ENCODE results near the gene CD82. TPM values are rescaled to one million over a fixed set of nuclear protein-coding genes. Genes with fewer than 3 reads are reported as not detected.
A peak's percentile ranks its signal among the peaks of the same experiment; 100 is the strongest.

The CD82 gene
- total and polyA plus RNA-seq, 2 of the 8 experiments (the other 6 are each of a cell fraction or from before 2014, with no cell fraction given): 7.9 to 10.3 TPM

GRCh38 chr11:44570411-44571155 is 5.1 kb downstream of the CD82 start:
- Histone ChIP-seq H3K4ac (replicated peaks; ENCODE audit: insufficient read length, low read depth, low read length) (no peak overlapping the region), H3K27ac (ENCODE audit: low read depth, low read length) (no peak overlapping the region), H4K20me1 (replicated peaks in 1 of 2; ENCODE audit: control insufficient read depth in 1 of 2, insufficient read depth in 2 of 2, low read length in 2 of 2) (peaks cover 0 to 2% of the 10 kb centered on the region in 2 experiments), H2BK15ac (ENCODE audit: low read length) (0 out of 2 replicates have a peak overlapping the region, but pooled peaks have one; percentile 31), H3K4me2 (ENCODE audit: insufficient read depth in 1 of 2, low read depth in 2 of 2, low read length in 2 of 2) (no peak overlapping the region), H4K5ac (ENCODE audit: insufficient read length, low read depth, low read length) (no peak overlapping the region), H3K9ac (replicated peaks in 1 of 4; ENCODE audit: extremely low read depth in 1 of 4, low read depth in 3 of 4, low read length in 3 of 4) (no peak overlapping the region), H3K27me3 (replicated peaks in 1 of 4; ENCODE audit: control insufficient read depth in 3 of 4, extremely low read depth in 1 of 4, insufficient read depth in 3 of 4, low read length in 3 of 4) (peaks cover 0 to 13% (median 6%) of the 10 kb centered on the region in 4 experiments; a peak in 6 of 7 replicates), H3K4me3 (ENCODE audit: extremely low read depth in 1 of 4, insufficient read depth in 2 of 4, low read depth in 3 of 4, low read length in 4 of 4) (no peak overlapping the region), H2BK20ac (ENCODE audit: low read length) (no peak overlapping the region), H4K8ac (ENCODE audit: extremely low read depth, insufficient read depth, low read length) (no peak overlapping the region; the same call in 1 of the 2 replicates), H3K4me1 (replicated peaks in 1 of 4; ENCODE audit: control insufficient read depth in 3 of 4, insufficient read depth in 4 of 4, low read length in 3 of 4) (peaks cover 0 to 11% (median 5%) of the 10 kb centered on the region in 4 experiments; a peak in 5 of 7 replicates), H3K23ac (ENCODE audit: insufficient read length) (no peak overlapping the region), H3K23me2 (ENCODE audit: low read depth, low read length) (peaks cover 3% of the 10 kb centered on the region), H3K79me1 (ENCODE audit: low read depth, low read length) (no peaks in the 10 kb centered on the region), H2BK120ac (replicated peaks; ENCODE audit: low read depth, low read length) (no peak overlapping the region), H3K79me2 (ENCODE audit: control insufficient read depth in 1 of 2, insufficient read depth in 2 of 2, low read length in 2 of 2) (no peaks in the 10 kb centered on the region), H3K56ac (replicated peaks; ENCODE audit: insufficient read length, low read depth, low read length) (no peak overlapping the region), H3K14ac (ENCODE audit: insufficient read length) (no peak overlapping the region), H2BK5ac (ENCODE audit: low read depth, low read length) (no peak overlapping the region), H3K36me3 (ENCODE audit: control insufficient read depth in 2 of 4, insufficient read depth in 4 of 4, low read length in 3 of 4) (no peaks in the 10 kb centered on the region), H3K9me3 (ENCODE audit: insufficient read depth in 2 of 2, low read depth in 1 of 2, low read length in 1 of 2) (no peaks in the 10 kb centered on the region), H2BK12ac (ENCODE audit: low read depth, low read length) (peak overlapping the region; percentile 56; the same call in 1 of the 2 replicates), H2AFZ (ENCODE audit: low read length) (no peak overlapping the region), H4K91ac (replicated peaks; ENCODE audit: insufficient read length, low read length) (no peak overlapping the region), H3K18ac (ENCODE audit: extremely low read depth, low read length) (no peak overlapping the region), H2AK5ac (ENCODE audit: low read depth, low read length) (no peak overlapping the region)
- CTCF ChIA-PET (ENCODE audit: partially characterized antibody): interaction anchor here (0.7 to 2.9 kb wide), 8 partner anchors 9 to 476 kb away, joined by 3 to 9 read pairs (median 4); no protein-coding TSS in a partner anchor
- FAIRE-seq (no peak), DNase-seq (ENCODE audit: low read depth in 1 of 2, low spot score in 2 of 2) (no peak)
- 90% methylated on average over 10 of the region's 10 CpGs; no CpG with 5 or more reads in 1 of the 2 experiments for WGBS, 2 experiments (ENCODE audit: extremely low coverage in 1 of 2, insufficient coverage in 1 of 2, insufficient read length in 1 of 2, insufficient replicate concordance in 2 of 2, low coverage in 1 of 2, low lambda C conversion rate in 2 of 2, missing lambda C conversion rate in 1 of 2)
- POLR2A ChIA-PET (ENCODE audit: partially characterized antibody): interaction anchor here (1.1 kb wide), 1 partner anchor 9 kb away, joined by 3 read pairs; no protein-coding TSS in a partner anchor
- TF ChIP-seq SRF (IDR thresholded peaks at IDR 0.05; ENCODE audit: low read depth, low read length) (no peak), HDAC6 (IDR thresholded peaks at IDR 0.05; ENCODE audit: low read depth, low read length) (no peak), EGR1 (IDR thresholded peaks at IDR 0.05; ENCODE audit: borderline replicate concordance, low read depth, low read length) (no peak), JUN (IDR thresholded peaks at IDR 0.05; ENCODE audit: low read depth, low read length) (no peak), NRF1 (IDR thresholded peaks at IDR 0.05; ENCODE audit: low read depth, low read length) (no peak), SP1 (IDR thresholded peaks at IDR 0.05; ENCODE audit: low read depth, low read length) (no peak), RBBP5 (IDR thresholded peaks at IDR 0.05; ENCODE audit: borderline replicate concordance, low read depth, low read length) (no peak), TEAD4 (IDR thresholded peaks at IDR 0.05; ENCODE audit: low read depth, low read length) (no peak), BCL11A (IDR thresholded peaks at IDR 0.05; ENCODE audit: low read depth in 2 of 2, low read length in 2 of 2) (no peak), TBP (IDR thresholded peaks at IDR 0.05; ENCODE audit: low read depth, low read length) (no peak), ASH2L (IDR thresholded peaks at IDR 0.05; ENCODE audit: low read length) (no peak)
